GM19324 (cell line): ENCODE measurements around the gene C12orf57.

Experiments used
- ATAC-seq: cut with Tn5 transposase; IDR thresholded peaks from one replicate; pipeline ENCODE4 v1.9.1; 2021; ENCODE audit warnings: mild to moderate bottlenecking, moderate library complexity; ENCODE audit not compliant: unreplicated experiment, low FRiP score

C12orf57 gene

DNA sequence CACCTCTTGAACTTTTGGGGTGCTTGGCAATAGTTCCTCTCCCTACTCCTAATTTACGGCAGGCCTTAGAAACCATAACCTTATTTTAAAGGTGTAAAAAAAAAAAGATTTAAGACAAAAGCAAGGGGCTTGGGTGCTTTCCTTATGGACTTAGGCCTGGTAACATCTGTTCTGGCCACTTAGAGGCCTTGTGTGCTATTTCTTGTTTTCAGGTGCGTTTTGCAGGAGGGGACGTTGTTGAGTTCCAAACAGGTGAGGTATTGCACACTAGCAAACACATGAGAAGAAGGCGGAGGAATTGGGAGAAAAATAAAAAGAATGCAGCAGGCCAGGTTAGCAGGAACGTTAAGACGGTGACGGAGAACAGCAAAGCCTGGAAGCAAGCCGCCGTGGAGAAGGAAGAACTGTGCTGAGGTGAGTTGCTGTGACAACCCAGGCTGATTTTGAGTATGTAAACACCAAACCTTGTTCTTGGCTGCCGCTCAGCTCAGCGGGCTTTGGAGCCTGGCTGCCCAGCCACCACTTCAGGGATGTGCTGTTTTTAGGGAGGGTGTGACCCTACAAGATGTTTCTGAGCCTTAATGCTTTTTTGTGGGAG is 44.2 kb downstream of the C12orf57 start:
- no peak for ATAC-seq
